Activated CD8-positive, alpha-beta T cell treated with anti-CD3 and anti-CD28 coated beads for 36 hours (primary cell): ENCODE measurements around the gene MXD1. TPM values are rescaled to one million over a fixed set of nuclear protein-coding genes. Genes with fewer than 3 reads are reported as not detected.

Experiments
- ATAC-seq: fragments of 200-7000 bp; cut with Tn5 transposase; one replicate; pipeline ENCODE4 v1.10.0; 2021; ENCODE audit warnings: mild to moderate bottlenecking, moderate library complexity
- CTCF ChIA-PET: fragments of 350-600 bp; sonication (Branson Sonifier 250); formaldehyde crosslinking; loops from one replicate; lab custom pipeline; 2021; ENCODE audit warnings: antibody characterized with exemption; lab: Charles Lee
- POLR2A ChIA-PET: fragments of 350-600 bp; sonication (Branson Sonifier 250); formaldehyde crosslinking; loops from one replicate; lab custom pipeline; 2021; ENCODE audit warnings: antibody characterized with exemption; lab: Charles Lee
- DNase-seq: peaks from one replicate; pipeline ENCODE4 v3.0.0-alpha.2; 2020
- H3K27ac Mint-ChIP-seq: one replicate; pipeline ENCODE4 v1.8.0; 2021; ENCODE audit warnings: mild to moderate bottlenecking, mixed read lengths
- H3K27me3 Mint-ChIP-seq: one replicate; pipeline ENCODE4 v1.8.0; 2021; ENCODE audit warnings: mixed read lengths
- H3K36me3 Mint-ChIP-seq: one replicate; pipeline ENCODE4 v1.8.0; 2021; ENCODE audit warnings: low read depth, mixed read lengths
- H3K4me1 Mint-ChIP-seq: one replicate; pipeline ENCODE4 v1.8.0; 2021; ENCODE audit warnings: low read depth, mixed read lengths
- H3K4me3 Mint-ChIP-seq: one replicate; pipeline ENCODE4 v1.8.0; 2021; ENCODE audit warnings: mild to moderate bottlenecking, moderate library complexity, mixed read lengths
- H3K9me3 Mint-ChIP-seq: one replicate; pipeline ENCODE4 v1.8.0; 2021; ENCODE audit warnings: mixed read lengths
- intact Hi-C: fragments of 100-400 bp; cut with micrococcal nuclease; formaldehyde crosslinking; loops from one replicate; pipeline ENCODE4 v1.10.0; 2022
- total RNA-seq, 2 experiments: library from RNA; stranded (reverse); gene quantifications; one replicate each; pipeline ENCODE4 v1.2.3, GENCODE V29; 2021
- TF ChIP-seq, protein P1 (sequence below): fragments of 200-600 bp; IDR thresholded peaks from one replicate; pipeline ENCODE4 v1.8.0; 2022; ENCODE audit warnings: antibody characterized with exemption, mild to moderate bottlenecking

MXD1 gene
- total RNA-seq, 2 experiments from 2014 or later: 9.9 to 11.7 TPM

DNA sequence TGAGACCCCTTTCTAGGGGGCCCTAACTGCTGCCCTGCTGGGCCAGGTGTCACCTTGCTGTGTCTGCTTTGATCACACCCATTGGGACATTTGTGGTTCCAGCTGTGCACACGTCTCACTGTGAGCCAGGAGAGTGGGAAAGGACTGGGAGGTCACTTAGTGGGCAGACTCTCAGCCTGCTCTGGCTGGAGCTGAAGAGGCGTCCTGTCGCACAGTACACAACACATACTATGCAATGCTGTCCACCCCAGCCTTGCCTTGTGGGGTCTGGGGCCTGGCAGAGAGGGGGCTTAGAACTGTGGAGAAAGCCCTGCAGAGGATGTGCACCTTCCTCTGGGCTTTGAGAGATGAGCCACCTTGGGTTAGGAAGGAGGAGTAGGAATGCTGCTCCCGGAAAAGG lies 71.8 kb downstream of the MXD1 start:
- ATAC-seq (no peak), DNase-seq (no peak)
- H3K4me3 Mint-ChIP-seq: no peak overlapping the region
- CTCF ChIA-PET: no interaction called here
- H3K27ac Mint-ChIP-seq: no peak overlapping the region
- peaks cover 4% of the 10 kb centered on the region for H3K4me1 Mint-ChIP-seq
- TF ChIP-seq, protein P1, sequence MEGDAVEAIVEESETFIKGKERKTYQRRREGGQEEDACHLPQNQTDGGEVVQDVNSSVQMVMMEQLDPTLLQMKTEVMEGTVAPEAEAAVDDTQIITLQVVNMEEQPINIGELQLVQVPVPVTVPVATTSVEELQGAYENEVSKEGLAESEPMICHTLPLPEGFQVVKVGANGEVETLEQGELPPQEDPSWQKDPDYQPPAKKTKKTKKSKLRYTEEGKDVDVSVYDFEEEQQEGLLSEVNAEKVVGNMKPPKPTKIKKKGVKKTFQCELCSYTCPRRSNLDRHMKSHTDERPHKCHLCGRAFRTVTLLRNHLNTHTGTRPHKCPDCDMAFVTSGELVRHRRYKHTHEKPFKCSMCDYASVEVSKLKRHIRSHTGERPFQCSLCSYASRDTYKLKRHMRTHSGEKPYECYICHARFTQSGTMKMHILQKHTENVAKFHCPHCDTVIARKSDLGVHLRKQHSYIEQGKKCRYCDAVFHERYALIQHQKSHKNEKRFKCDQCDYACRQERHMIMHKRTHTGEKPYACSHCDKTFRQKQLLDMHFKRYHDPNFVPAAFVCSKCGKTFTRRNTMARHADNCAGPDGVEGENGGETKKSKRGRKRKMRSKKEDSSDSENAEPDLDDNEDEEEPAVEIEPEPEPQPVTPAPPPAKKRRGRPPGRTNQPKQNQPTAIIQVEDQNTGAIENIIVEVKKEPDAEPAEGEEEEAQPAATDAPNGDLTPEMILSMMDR: no peak
- POLR2A ChIA-PET: interaction anchor here (0.6 kb wide), 1 partner anchor 36 kb away, joined by 3 read pairs; no protein-coding TSS in a partner anchor
- no peaks in the 10 kb centered on the region for H3K9me3 Mint-ChIP-seq
- no peaks in the 10 kb centered on the region for H3K36me3 Mint-ChIP-seq
- intact Hi-C loops: no loop called here
- no peaks in the 10 kb centered on the region for H3K27me3 Mint-ChIP-seq

DNA sequence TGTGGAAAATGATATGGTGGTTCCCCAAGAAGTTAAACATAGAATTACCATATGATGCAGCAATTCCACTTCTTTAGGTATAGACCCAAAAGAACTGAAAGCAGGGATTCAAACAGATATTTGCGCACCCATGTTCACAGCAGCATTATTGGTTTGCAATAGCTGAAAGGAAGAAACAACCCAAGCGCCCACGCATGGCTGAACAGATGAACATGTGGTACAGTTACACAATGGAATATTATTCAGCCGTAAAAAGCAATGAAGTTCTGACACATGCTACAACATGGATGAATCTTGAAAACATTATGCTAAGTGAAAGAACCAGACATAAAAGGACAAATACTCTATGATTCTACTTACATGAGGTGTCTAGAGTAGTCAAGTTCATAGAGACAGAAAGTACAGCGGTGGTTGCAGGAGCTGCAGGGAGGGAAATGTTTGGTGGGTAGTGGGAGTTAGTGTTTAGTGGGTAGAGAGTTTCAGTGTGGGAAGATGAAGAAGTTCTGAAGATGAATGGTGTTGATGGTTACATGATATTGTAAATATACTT lies 73.3 kb downstream of the MXD1 start:
- H3K4me1 Mint-ChIP-seq: peaks cover 4% of the 10 kb centered on the region
- DNase-seq: peak; percentile 11
- no peak overlapping the region for H3K4me3 Mint-ChIP-seq
- H3K9me3 Mint-ChIP-seq: no peaks in the 10 kb centered on the region
- H3K27me3 Mint-ChIP-seq: no peaks in the 10 kb centered on the region
- intact Hi-C loops: no loop called here
- ChIA-PET CTCF (no interaction called here), POLR2A (interaction anchor here (0.6 to 0.8 kb wide), 2 partner anchors 24 to 45 kb away, joined by 3 read pairs; no protein-coding TSS in a partner anchor)
- H3K27ac Mint-ChIP-seq: no peak overlapping the region
- ATAC-seq: no peak
- TF ChIP-seq, protein P1: no peak
- H3K36me3 Mint-ChIP-seq: no peaks in the 10 kb centered on the region

DNA sequence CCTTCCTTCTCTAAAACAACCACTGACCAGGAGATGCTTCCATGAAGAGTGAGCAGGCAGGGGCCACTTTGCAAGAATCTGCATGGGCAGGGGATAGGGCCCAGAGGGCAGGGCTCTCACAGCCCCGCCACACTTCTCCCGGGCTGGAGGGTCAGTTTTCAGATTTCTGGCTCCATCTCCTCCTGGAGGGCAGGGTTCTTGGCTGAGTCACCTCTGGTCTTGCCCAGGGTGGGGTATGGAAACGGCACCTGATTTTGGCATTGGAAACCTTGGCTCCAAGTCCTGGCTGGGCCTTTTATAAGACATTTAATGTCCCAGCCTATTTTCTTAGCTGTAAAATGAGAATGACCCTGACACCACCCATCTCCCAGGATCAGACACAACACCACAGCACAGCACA lies 74.1 kb downstream of the MXD1 start:
- H3K4me3 Mint-ChIP-seq: no peak overlapping the region
- H3K36me3 Mint-ChIP-seq: no peaks in the 10 kb centered on the region
- peaks cover 4% of the 10 kb centered on the region for H3K4me1 Mint-ChIP-seq
- H3K27ac Mint-ChIP-seq: no peak overlapping the region
- no peaks in the 10 kb centered on the region for H3K9me3 Mint-ChIP-seq
- CTCF ChIA-PET: no interaction called here
- intact Hi-C loops: no loop called here
- no peaks in the 10 kb centered on the region for H3K27me3 Mint-ChIP-seq
- no peak for DNase-seq
- no peak for ATAC-seq
- POLR2A ChIA-PET: interaction anchor here (0.8 kb wide), 1 partner anchor 25 kb away, joined by 3 read pairs; no protein-coding TSS in a partner anchor
- TF ChIP-seq, protein P1: no peak

DNA sequence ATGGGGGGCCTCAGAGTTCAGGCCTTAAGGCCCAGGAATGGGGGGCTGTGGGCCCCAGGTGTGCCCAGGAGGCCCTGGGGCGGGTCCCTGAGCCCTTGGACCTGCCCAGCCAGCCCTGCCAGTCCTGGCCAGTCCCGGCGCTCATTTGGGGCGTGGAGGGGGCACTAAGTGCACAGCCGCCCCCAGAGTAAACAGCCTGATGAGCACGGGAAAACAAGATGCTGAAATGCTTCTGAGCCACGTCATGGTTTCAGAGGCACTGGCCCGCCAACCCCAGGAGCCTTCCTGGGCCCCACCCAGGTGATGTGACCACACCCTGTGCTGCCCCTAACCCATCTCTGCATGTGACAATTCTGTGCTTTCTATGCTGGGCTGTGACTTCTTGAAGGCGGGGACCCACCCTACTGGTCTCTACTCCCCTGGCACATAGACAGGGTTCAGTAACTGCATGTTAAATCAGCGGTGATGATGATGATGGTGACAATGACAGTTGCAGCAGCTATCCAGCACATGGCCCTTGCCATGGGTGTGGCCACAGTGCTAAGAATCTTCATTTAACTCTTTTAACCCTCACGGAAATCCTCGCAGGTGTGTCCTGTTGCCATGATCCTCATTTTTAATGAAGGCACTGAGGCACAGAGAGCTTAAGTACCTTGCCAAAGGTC lies 74.7 kb downstream of the MXD1 start:
- Mint-ChIP-seq H3K4me1 (peaks cover 4% of the 10 kb centered on the region), H3K9me3 (no peaks in the 10 kb centered on the region), H3K36me3 (no peaks in the 10 kb centered on the region), H3K27me3 (no peaks in the 10 kb centered on the region), H3K4me3 (no peak overlapping the region), H3K27ac (no peak overlapping the region)
- TF ChIP-seq, protein P1: no peak
- intact Hi-C loops: no loop called here
- ChIA-PET POLR2A (interaction anchor here (0.6 kb wide), 1 partner anchor 660 kb away, joined by 4 read pairs; no protein-coding TSS in a partner anchor), CTCF (no interaction called here)
- DNase-seq (no peak), ATAC-seq (no peak)

Other genes with a start within 250 kb of the MXD1 start
- 10 to 100 TPM; 14.6 to 17.5 TPM for gene ANXA4, start 173.0 kb upstream of the MXD1 start, total RNA-seq
- 10 to 100 TPM; 18.1 to 20.4 TPM for gene GMCL1, start 85.4 kb upstream of the MXD1 start, total RNA-seq
- 10 to 100 TPM; 54.3 to 57.9 TPM for gene SNRNP27, start 21.2 kb upstream of the MXD1 start, total RNA-seq
- under 1 TPM; 0.65 to 0.76 TPM for gene ASPRV1, start 46.5 kb downstream of the MXD1 start, total RNA-seq
- 100 to 1,000 TPM; 470 to 489 TPM for gene PCBP1, start 172.4 kb downstream of the MXD1 start, total RNA-seq